GM19467 (cell line): Measurements from ENCODE around the gene GFAP.

Source experiments
- ATAC-seq: cut with Tn5 transposase; IDR thresholded peaks from one replicate; pipeline ENCODE4 v1.9.1; 2021; ENCODE audit warnings: mild to moderate bottlenecking, moderate library complexity; ENCODE audit not compliant: unreplicated experiment

Gene GFAP

GRCh38 chr17:44932096-44932786 lies 16.9 kb upstream of the GFAP start:
- no peak for ATAC-seq

GRCh38 chr17:44931376-44931775 lies 16.1 kb upstream of the GFAP start:
- no peak for ATAC-seq

- ATAC-seq: no peak
Measured at GRCh38 chr17:44930667-44931066, 15.4 kb upstream of the GFAP start.

GRCh38 chr17:44928950-44929720 lies 13.8 kb upstream of the GFAP start:
- no peak for ATAC-seq

GRCh38 chr17:44928136-44928535 lies 12.8 kb upstream of the GFAP start:
- ATAC-seq: no peak

GRCh38 chr17:44927696-44928095 lies 12.4 kb upstream of the GFAP start:
- no peak for ATAC-seq

GRCh38 chr17:44926821-44927525 lies 11.7 kb upstream of the GFAP start:
- no peak for ATAC-seq

- no peak for ATAC-seq
Measured at GRCh38 chr17:44925731-44926697, 10.7 kb upstream of the GFAP start.

- ATAC-seq: no peak
Measured at GRCh38 chr17:44924107-44924544, 8.8 kb upstream of the GFAP start.

GRCh38 chr17:44922746-44923470 lies 7.6 kb upstream of the GFAP start:
- no peak for ATAC-seq

- no peak for ATAC-seq
Measured at GRCh38 chr17:44922136-44922535, 6.8 kb upstream of the GFAP start.

GRCh38 chr17:44921122-44921882 lies 6.0 kb upstream of the GFAP start:
- ATAC-seq: no peak

GRCh38 chr17:44920565-44920940 lies 5.3 kb upstream of the GFAP start:
- ATAC-seq: no peak

- ATAC-seq: no peak
Measured at GRCh38 chr17:44919885-44920564, 4.7 kb upstream of the GFAP start.

GRCh38 chr17:44919411-44919810 lies 4.1 kb upstream of the GFAP start:
- no peak for ATAC-seq

GRCh38 chr17:44918006-44918405 lies 2.7 kb upstream of the GFAP start:
- ATAC-seq: no peak

- ATAC-seq: no peak
Measured at GRCh38 chr17:44917456-44917855, 2.2 kb upstream of the GFAP start.

- no peak for ATAC-seq
Measured at GRCh38 chr17:44916781-44917241, 1.5 kb upstream of the GFAP start.
